HEK293 (cell line): ENCODE data around the gene TUBG1.

Experiments
- GLI4 ChIP-seq: fragments of 450-650 bp; formaldehyde crosslinking; IDR thresholded peaks from 2 replicates; pipeline ENCODE4 v1.5.1; 2016; ENCODE audit warnings: missing biosample characterization, missing genetic modification characterization
- GLIS1 ChIP-seq: fragments of 450-650 bp; formaldehyde crosslinking; IDR thresholded peaks from 2 replicates; pipeline ENCODE4 v1.5.1; 2016; ENCODE audit warnings: missing biosample characterization, missing genetic modification characterization
- GLIS2 ChIP-seq: fragments of 450-650 bp; formaldehyde crosslinking; IDR thresholded peaks from 2 replicates; pipeline ENCODE4 v1.5.1; 2016; ENCODE audit warnings: missing biosample characterization, missing genetic modification characterization
- IKZF3 ChIP-seq: fragments of 450-650 bp; IDR thresholded peaks from 2 replicates; pipeline ENCODE4 v1.5.0; 2018; ENCODE audit warnings: missing biosample characterization, mild to moderate bottlenecking, missing genetic modification characterization, moderate library complexity
- PRDM6 ChIP-seq: fragments of 450-650 bp; formaldehyde crosslinking; IDR thresholded peaks from 2 replicates; pipeline ENCODE4 v1.5.1; 2017; ENCODE audit warnings: missing biosample characterization, missing genetic modification characterization
- SP3 ChIP-seq: fragments of 450-650 bp; formaldehyde crosslinking; IDR thresholded peaks from 2 replicates; pipeline ENCODE4 v1.5.1; 2016; ENCODE audit warnings: missing biosample characterization, missing genetic modification characterization
- TRIM28 ChIP-seq: IDR thresholded peaks from 2 replicates; pipeline ENCODE4 v1.6.1; 2011; ENCODE audit warnings: low read length, control low read depth, borderline replicate concordance
- TSHZ1 ChIP-seq: fragments of 450-650 bp; formaldehyde crosslinking; IDR thresholded peaks from 2 replicates; pipeline ENCODE4 v1.5.1; 2016; ENCODE audit warnings: missing biosample characterization, missing genetic modification characterization, borderline replicate concordance
- ZBTB17 ChIP-seq: fragments of 450-650 bp; formaldehyde crosslinking; IDR thresholded peaks from 2 replicates; pipeline ENCODE4 v1.5.1; 2016; ENCODE audit warnings: missing biosample characterization, missing genetic modification characterization
- ZEB2 ChIP-seq: fragments of 450-650 bp; formaldehyde crosslinking; IDR thresholded peaks from 2 replicates; pipeline ENCODE4 v1.5.1; 2016; ENCODE audit warnings: missing biosample characterization, missing genetic modification characterization
- ZNF121 ChIP-seq: fragments of 450-650 bp; formaldehyde crosslinking; IDR thresholded peaks from 2 replicates; pipeline ENCODE4 v1.5.1; 2016; ENCODE audit warnings: missing biosample characterization, missing genetic modification characterization
- ZNF184 ChIP-seq: fragments of 450-650 bp; IDR thresholded peaks from 2 replicates; pipeline ENCODE4 v1.5.1; 2018; ENCODE audit warnings: missing biosample characterization, mild to moderate bottlenecking, missing genetic modification characterization
- ZNF221 ChIP-seq: fragments of 450-650 bp; formaldehyde crosslinking; IDR thresholded peaks from 2 replicates; pipeline ENCODE4 v1.5.1; 2017; ENCODE audit warnings: missing biosample characterization, missing genetic modification characterization, borderline replicate concordance
- ZNF302 ChIP-seq: fragments of 450-650 bp; formaldehyde crosslinking; IDR thresholded peaks from 2 replicates; pipeline ENCODE4 v1.5.1; 2016; ENCODE audit warnings: missing biosample characterization, missing genetic modification characterization, low read depth
- ZNF324 ChIP-seq: fragments of 450-650 bp; formaldehyde crosslinking; IDR thresholded peaks from 2 replicates; pipeline ENCODE4 v1.5.1; 2016; ENCODE audit warnings: missing biosample characterization, missing genetic modification characterization
- ZNF335 ChIP-seq: fragments of 450-650 bp; formaldehyde crosslinking; conservative IDR thresholded peaks from 2 replicates; pipeline ENCODE4 v1.5.1; 2016; ENCODE audit warnings: missing biosample characterization, missing genetic modification characterization
- ZNF350 ChIP-seq: fragments of 450-650 bp; formaldehyde crosslinking; IDR thresholded peaks from 2 replicates; pipeline ENCODE4 v1.5.0; 2017; ENCODE audit warnings: missing biosample characterization, mild to moderate bottlenecking, missing genetic modification characterization
- ZNF394 ChIP-seq: fragments of 450-650 bp; formaldehyde crosslinking; IDR thresholded peaks from 2 replicates; pipeline ENCODE4 v1.5.1; 2016; ENCODE audit warnings: missing biosample characterization, missing genetic modification characterization, mild to moderate bottlenecking, moderate library complexity, borderline replicate concordance
- ZNF449 ChIP-seq: fragments of 450-650 bp; formaldehyde crosslinking; IDR thresholded peaks from 2 replicates; pipeline ENCODE4 v1.5.1; 2017; ENCODE audit warnings: missing biosample characterization, mild to moderate bottlenecking, missing genetic modification characterization, moderate library complexity
- ZNF558 ChIP-seq: fragments of 450-650 bp; formaldehyde crosslinking; IDR thresholded peaks from 2 replicates; pipeline ENCODE4 v1.5.1; 2016; ENCODE audit warnings: missing biosample characterization, missing genetic modification characterization
- ZNF660 ChIP-seq: fragments of 450-650 bp; IDR thresholded peaks from 2 replicates; pipeline ENCODE4 v1.5.1; 2018; ENCODE audit warnings: missing biosample characterization, mild to moderate bottlenecking, missing genetic modification characterization
- ZNF670 ChIP-seq: fragments of 450-650 bp; formaldehyde crosslinking; IDR thresholded peaks from 2 replicates; pipeline ENCODE4 v1.5.1; 2016; ENCODE audit warnings: missing biosample characterization, missing genetic modification characterization, low read depth
- ZNF677 ChIP-seq: fragments of 450-650 bp; IDR thresholded peaks from 2 replicates; pipeline ENCODE4 v1.5.0; 2018; ENCODE audit warnings: missing biosample characterization, mild to moderate bottlenecking, missing genetic modification characterization, moderate library complexity
- ZNF837 ChIP-seq: fragments of 450-650 bp; formaldehyde crosslinking; IDR thresholded peaks from 2 replicates; pipeline ENCODE4 v1.5.1; 2016; ENCODE audit warnings: missing biosample characterization, missing genetic modification characterization
- ZNF843 ChIP-seq: fragments of 450-650 bp; formaldehyde crosslinking; IDR thresholded peaks from 2 replicates; pipeline ENCODE4 v1.5.1; 2016; ENCODE audit warnings: missing biosample characterization, missing genetic modification characterization
- TF ChIP-seq, protein P1 (sequence below): fragments of 450-650 bp; formaldehyde crosslinking; IDR thresholded peaks from 2 replicates; pipeline ENCODE4 v1.5.1; 2016; ENCODE audit warnings: missing biosample characterization, missing genetic modification characterization
- TF ChIP-seq, protein P2 (sequence below): fragments of 450-650 bp; formaldehyde crosslinking; IDR thresholded peaks from 2 replicates; pipeline ENCODE4 v1.5.1; 2016; ENCODE audit warnings: missing biosample characterization, missing genetic modification characterization
- TF ChIP-seq, protein P3 (sequence below): fragments of 450-650 bp; formaldehyde crosslinking; optimal IDR thresholded peaks from 2 replicates; pipeline ENCODE3; 2016; ENCODE audit warnings: missing biosample characterization, mild to moderate bottlenecking, missing genetic modification characterization

Gene TUBG1

DNA sequence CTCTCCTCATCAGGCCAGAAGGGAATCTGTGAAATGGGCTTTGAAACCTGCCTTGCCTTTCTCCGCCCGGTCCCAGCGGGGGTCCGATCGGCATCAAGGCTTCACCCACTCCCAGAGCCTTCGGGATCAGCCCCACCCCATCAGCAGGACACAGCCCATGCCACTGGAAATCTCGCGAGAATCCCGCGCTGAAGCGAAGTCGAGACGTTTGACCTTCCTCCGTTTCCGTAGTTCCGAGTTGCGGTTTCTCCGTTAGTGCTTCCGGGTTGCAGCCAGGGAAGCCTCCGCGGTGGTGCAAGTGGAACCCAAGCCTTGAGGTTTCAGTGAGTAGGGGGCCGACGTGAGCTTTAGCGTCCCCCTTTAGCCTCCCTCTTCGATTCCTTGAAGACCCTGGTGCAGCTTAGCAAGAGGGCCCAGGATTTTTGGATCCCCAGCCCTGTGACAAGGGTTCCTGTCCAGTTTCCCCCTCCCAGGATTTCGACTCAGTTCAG, 47.5 kb upstream of the TUBG1 start, which contains the start of gene COASY (continued):
- TF ChIP-seq ZNF121 (peak; percentile 49; the same call in 1 of the 2 replicates), ZNF221 (tag by site-specific recombination) (no peak), SP3 (tag by site-specific recombination) (peak; percentile 85), ZNF394 (tag by site-specific recombination) (peak; percentile 56), TRIM28 (0 out of 2 replicates have a peak, but pooled peaks have one; percentile 74), GLIS2 (tag by site-specific recombination) (peak; percentile 54; the same call in 1 of the 2 replicates), ZNF335 (tag by site-specific recombination) (peak; percentile 62), ZNF843 (tag by site-specific recombination) (0 out of 2 replicates have a peak, but pooled peaks have one; percentile 46), ZNF302 (no peak), ZNF660 (tag by site-specific recombination) (peak; percentile 76; the same call in 1 of the 2 replicates), ZNF677 (tag by site-specific recombination) (no peak), PRDM6 (no peak), IKZF3 (tag by site-specific recombination) (peak; percentile 98), ZEB2 (peak; percentile 89), ZNF324 (tag by site-specific recombination) (peak; percentile 68; the same call in 1 of the 2 replicates), GLI4 (0 out of 2 replicates have a peak, but pooled peaks have one; percentile 7), ZNF184 (tag by site-specific recombination) (no peak), ZNF837 (tag by site-specific recombination) (no peak), ZNF558 (tag by site-specific recombination) (peak; percentile 59; the same call in 1 of the 2 replicates), ZNF350 (tag by site-specific recombination) (no peak), ZNF670 (tag by site-specific recombination) (no peak), ZNF449 (tag by site-specific recombination) (peak; percentile 65; the same call in 1 of the 2 replicates), GLIS1 (tag by site-specific recombination) (peak; percentile 37; the same call in 1 of the 2 replicates), TSHZ1 (tag by site-specific recombination) (no peak), ZBTB17 (peak; percentile 95)
- TF ChIP-seq, protein P1, sequence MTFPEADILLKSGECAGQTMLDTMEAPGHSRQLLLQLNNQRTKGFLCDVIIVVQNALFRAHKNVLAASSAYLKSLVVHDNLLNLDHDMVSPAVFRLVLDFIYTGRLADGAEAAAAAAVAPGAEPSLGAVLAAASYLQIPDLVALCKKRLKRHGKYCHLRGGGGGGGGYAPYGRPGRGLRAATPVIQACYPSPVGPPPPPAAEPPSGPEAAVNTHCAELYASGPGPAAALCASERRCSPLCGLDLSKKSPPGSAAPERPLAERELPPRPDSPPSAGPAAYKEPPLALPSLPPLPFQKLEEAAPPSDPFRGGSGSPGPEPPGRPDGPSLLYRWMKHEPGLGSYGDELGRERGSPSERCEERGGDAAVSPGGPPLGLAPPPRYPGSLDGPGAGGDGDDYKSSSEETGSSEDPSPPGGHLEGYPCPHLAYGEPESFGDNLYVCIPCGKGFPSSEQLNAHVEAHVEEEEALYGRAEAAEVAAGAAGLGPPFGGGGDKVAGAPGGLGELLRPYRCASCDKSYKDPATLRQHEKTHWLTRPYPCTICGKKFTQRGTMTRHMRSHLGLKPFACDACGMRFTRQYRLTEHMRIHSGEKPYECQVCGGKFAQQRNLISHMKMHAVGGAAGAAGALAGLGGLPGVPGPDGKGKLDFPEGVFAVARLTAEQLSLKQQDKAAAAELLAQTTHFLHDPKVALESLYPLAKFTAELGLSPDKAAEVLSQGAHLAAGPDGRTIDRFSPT (tag by site-specific recombination): peak; percentile 62; the same call in 1 of the 2 replicates
- TF ChIP-seq, protein P2, sequence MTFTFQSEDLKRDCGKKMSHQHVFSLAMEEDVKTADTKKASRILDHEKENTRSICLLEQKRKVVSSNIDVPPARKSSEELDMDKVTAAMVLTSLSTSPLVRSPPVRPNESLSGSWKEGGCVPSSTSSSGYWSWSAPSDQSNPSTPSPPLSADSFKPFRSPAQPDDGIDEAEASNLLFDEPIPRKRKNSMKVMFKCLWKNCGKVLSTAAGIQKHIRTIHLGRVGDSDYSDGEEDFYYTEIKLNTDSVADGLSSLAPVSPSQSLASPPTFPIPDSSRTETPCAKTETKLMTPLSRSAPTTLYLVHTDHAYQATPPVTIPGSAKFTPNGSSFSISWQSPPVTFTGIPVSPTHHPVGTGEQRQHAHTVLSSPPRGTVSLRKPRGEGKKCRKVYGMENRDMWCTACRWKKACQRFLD (tag by site-specific recombination): no peak
- TF ChIP-seq, protein P3, sequence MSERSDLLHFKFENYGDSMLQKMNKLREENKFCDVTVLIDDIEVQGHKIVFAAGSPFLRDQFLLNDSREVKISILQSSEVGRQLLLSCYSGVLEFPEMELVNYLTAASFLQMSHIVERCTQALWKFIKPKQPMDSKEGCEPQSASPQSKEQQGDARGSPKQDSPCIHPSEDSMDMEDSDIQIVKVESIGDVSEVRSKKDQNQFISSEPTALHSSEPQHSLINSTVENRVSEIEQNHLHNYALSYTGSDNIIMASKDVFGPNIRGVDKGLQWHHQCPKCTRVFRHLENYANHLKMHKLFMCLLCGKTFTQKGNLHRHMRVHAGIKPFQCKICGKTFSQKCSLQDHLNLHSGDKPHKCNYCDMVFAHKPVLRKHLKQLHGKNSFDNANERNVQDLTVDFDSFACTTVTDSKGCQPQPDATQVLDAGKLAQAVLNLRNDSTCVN (tag by site-specific recombination): peak; percentile 27
